HG03457 (cell line): ENCODE results near the gene CHRNE.
"Not testable (repeated sequence)": the region's sequence is repeated elsewhere in the genome, so short reads cannot be mapped to it uniquely, and the experiment has no call there.

Experiments used
- ATAC-seq: cut with Tn5 transposase; IDR thresholded peaks from one replicate; pipeline ENCODE4 v1.9.1; 2021; ENCODE audit warnings: moderate number of reproducible peaks; ENCODE audit not compliant: unreplicated experiment

Gene CHRNE

GRCh38 chr17:4891411-4892410 is 11.2 kb downstream of the CHRNE start:
- no peak for ATAC-seq

- no peak for ATAC-seq
These were observed 15.3 kb downstream of the CHRNE start for GRCh38 chr17:4887581-4887980.

- no peak for ATAC-seq
These were observed 16.1 kb downstream of the CHRNE start for GRCh38 chr17:4886830-4887229.

GRCh38 chr17:4884489-4884888 is 18.4 kb downstream of the CHRNE start:
- ATAC-seq, result no peak

GRCh38 chr17:4881761-4882555 is 20.9 kb downstream of the CHRNE start:
- no peak for ATAC-seq

GRCh38 chr17:4880857-4881256 is 22.0 kb downstream of the CHRNE start:
- no peak for ATAC-seq

GRCh38 chr17:4879601-4880000 is 23.3 kb downstream of the CHRNE start:
- no peak for ATAC-seq

- no peak for ATAC-seq
These were observed 25.8 kb downstream of the CHRNE start for GRCh38 chr17:4877089-4877488.

- ATAC-seq, result no peak
These were observed 30.1 kb downstream of the CHRNE start for GRCh38 chr17:4872786-4873185.

GRCh38 chr17:4870855-4871254 is 32.0 kb downstream of the CHRNE start:
- ATAC-seq, result no peak

GRCh38 chr17:4869058-4869998 is 33.6 kb downstream of the CHRNE start:
- ATAC-seq, result not testable (repeated sequence)

GRCh38 chr17:4867535-4867934 is 35.4 kb downstream of the CHRNE start:
- ATAC-seq, result not testable (repeated sequence)

GRCh38 chr17:4863321-4863720 is 39.6 kb downstream of the CHRNE start:
- no peak for ATAC-seq

- no peak for ATAC-seq
These were observed 40.2 kb downstream of the CHRNE start for GRCh38 chr17:4862720-4863119.

GRCh38 chr17:4861052-4861451 is 41.8 kb downstream of the CHRNE start:
- no peak for ATAC-seq

GRCh38 chr17:4860651-4861050 is 42.2 kb downstream of the CHRNE start:
- ATAC-seq, result no peak

GRCh38 chr17:4859816-4860625 is 42.9 kb downstream of the CHRNE start:
- no peak for ATAC-seq

GRCh38 chr17:4858882-4859260 is 44.0 kb downstream of the CHRNE start:
- ATAC-seq, result no peak

GRCh38 chr17:4858068-4858881 is 44.6 kb downstream of the CHRNE start:
- no peak for ATAC-seq
